ENCODE results near the gene SYK. TPM values are rescaled to one million over a fixed set of nuclear protein-coding genes. Genes with fewer than 3 reads are reported as not detected.

Gene SYK
- total RNA-seq, 1 donor: not detected

- H3K27ac ChIP-seq (ENCODE audit: low read depth, low read length): no peak overlapping the region
- no peak overlapping the region for H3K4me2 ChIP-seq (ENCODE audit: insufficient read depth, low read length)
- peaks cover 3% of the 10 kb centered on the region for H3K4me1 ChIP-seq (ENCODE audit: insufficient read depth, low read length)
- peaks cover 3% of the 10 kb centered on the region for H3K27me3 ChIP-seq (ENCODE audit: insufficient read depth, low read length)
- no peak overlapping the region for H3K4me3 ChIP-seq (ENCODE audit: insufficient read depth, low read length)
- H2AFZ ChIP-seq (ENCODE audit: low read length): no peak overlapping the region
- no peak for TF ChIP-seq CTCF (IDR thresholded peaks at IDR 0.05; ENCODE audit: extremely low read depth, low read depth, low read length)
- no peak for DNase-seq (ENCODE audit: insufficient read length, low spot score, missing footprints)
- no peaks in the 10 kb centered on the region for H3K9me3 ChIP-seq (ENCODE audit: low read depth, low read length)
- H3K36me3 ChIP-seq (ENCODE audit: insufficient read depth, low read length): no peaks in the 10 kb centered on the region
- H4K20me1 ChIP-seq (ENCODE audit: insufficient read depth, low read length): no peaks in the 10 kb centered on the region
- H3K79me2 ChIP-seq (ENCODE audit: insufficient read depth, low read length): no peaks in the 10 kb centered on the region
Observed at GRCh38 chr9:90919883-90920282, 118.3 kb downstream of the SYK start.

- Histone ChIP-seq H2AFZ (ENCODE audit: low read length) (no peak overlapping the region), H3K36me3 (ENCODE audit: insufficient read depth, low read length) (no peaks in the 10 kb centered on the region), H3K4me3 (ENCODE audit: insufficient read depth, low read length) (no peak overlapping the region), H3K27me3 (ENCODE audit: insufficient read depth, low read length) (peaks cover 3% of the 10 kb centered on the region), H3K27ac (ENCODE audit: low read depth, low read length) (no peak overlapping the region), H3K4me2 (ENCODE audit: insufficient read depth, low read length) (no peak overlapping the region), H3K79me2 (ENCODE audit: insufficient read depth, low read length) (no peaks in the 10 kb centered on the region), H3K4me1 (ENCODE audit: insufficient read depth, low read length) (peaks cover 6% of the 10 kb centered on the region), H4K20me1 (ENCODE audit: insufficient read depth, low read length) (no peaks in the 10 kb centered on the region), H3K9me3 (ENCODE audit: low read depth, low read length) (no peaks in the 10 kb centered on the region)
- no peak for DNase-seq (ENCODE audit: insufficient read length, low spot score, missing footprints)
- no peak for TF ChIP-seq CTCF (IDR thresholded peaks at IDR 0.05; ENCODE audit: extremely low read depth, low read depth, low read length)
Observed at GRCh38 chr9:90921104-90921503, 119.5 kb downstream of the SYK start.

GRCh38 chr9:90921969-90922368 is 120.3 kb downstream of the SYK start:
- Histone ChIP-seq H3K27me3 (ENCODE audit: insufficient read depth, low read length) (peaks cover 3% of the 10 kb centered on the region), H3K9me3 (ENCODE audit: low read depth, low read length) (no peaks in the 10 kb centered on the region), H3K79me2 (ENCODE audit: insufficient read depth, low read length) (no peaks in the 10 kb centered on the region), H2AFZ (ENCODE audit: low read length) (no peak overlapping the region), H3K4me3 (ENCODE audit: insufficient read depth, low read length) (no peak overlapping the region), H3K36me3 (ENCODE audit: insufficient read depth, low read length) (no peaks in the 10 kb centered on the region), H3K4me1 (ENCODE audit: insufficient read depth, low read length) (peaks cover 6% of the 10 kb centered on the region), H4K20me1 (ENCODE audit: insufficient read depth, low read length) (no peaks in the 10 kb centered on the region), H3K4me2 (ENCODE audit: insufficient read depth, low read length) (no peak overlapping the region), H3K27ac (ENCODE audit: low read depth, low read length) (no peak overlapping the region)
- no peak for TF ChIP-seq CTCF (IDR thresholded peaks at IDR 0.05; ENCODE audit: extremely low read depth, low read depth, low read length)
- no peak for DNase-seq (ENCODE audit: insufficient read length, low spot score, missing footprints)

- H3K4me2 ChIP-seq (ENCODE audit: insufficient read depth, low read length): peak overlapping the region; percentile 5
- no peak for TF ChIP-seq CTCF (IDR thresholded peaks at IDR 0.05; ENCODE audit: extremely low read depth, low read depth, low read length)
- peaks cover 6% of the 10 kb centered on the region for H3K4me1 ChIP-seq (ENCODE audit: insufficient read depth, low read length)
- H3K79me2 ChIP-seq (ENCODE audit: insufficient read depth, low read length): no peaks in the 10 kb centered on the region
- H3K27ac ChIP-seq (ENCODE audit: low read depth, low read length): peak overlapping the region; percentile 64
- H3K27me3 ChIP-seq (ENCODE audit: insufficient read depth, low read length): peaks cover 5% of the 10 kb centered on the region
- H4K20me1 ChIP-seq (ENCODE audit: insufficient read depth, low read length): no peaks in the 10 kb centered on the region
- no peak overlapping the region for H3K4me3 ChIP-seq (ENCODE audit: insufficient read depth, low read length)
- no peaks in the 10 kb centered on the region for H3K36me3 ChIP-seq (ENCODE audit: insufficient read depth, low read length)
- peak; percentile 85 for DNase-seq (ENCODE audit: insufficient read length, low spot score, missing footprints)
- H3K9me3 ChIP-seq (ENCODE audit: low read depth, low read length): no peaks in the 10 kb centered on the region
- H2AFZ ChIP-seq (ENCODE audit: low read length): peak overlapping the region; percentile 33
Observed at GRCh38 chr9:90925581-90926257, 124.1 kb downstream of the SYK start.
